ENCODE measurements around the gene TXNDC9.
A peak's percentile ranks its signal among the peaks of the same experiment; 100 is the strongest.
"Not testable (repeated sequence)": the region's sequence is repeated elsewhere in the genome, so short reads cannot be mapped to it uniquely, and the experiment has no call there.

The TXNDC9 gene

DNA sequence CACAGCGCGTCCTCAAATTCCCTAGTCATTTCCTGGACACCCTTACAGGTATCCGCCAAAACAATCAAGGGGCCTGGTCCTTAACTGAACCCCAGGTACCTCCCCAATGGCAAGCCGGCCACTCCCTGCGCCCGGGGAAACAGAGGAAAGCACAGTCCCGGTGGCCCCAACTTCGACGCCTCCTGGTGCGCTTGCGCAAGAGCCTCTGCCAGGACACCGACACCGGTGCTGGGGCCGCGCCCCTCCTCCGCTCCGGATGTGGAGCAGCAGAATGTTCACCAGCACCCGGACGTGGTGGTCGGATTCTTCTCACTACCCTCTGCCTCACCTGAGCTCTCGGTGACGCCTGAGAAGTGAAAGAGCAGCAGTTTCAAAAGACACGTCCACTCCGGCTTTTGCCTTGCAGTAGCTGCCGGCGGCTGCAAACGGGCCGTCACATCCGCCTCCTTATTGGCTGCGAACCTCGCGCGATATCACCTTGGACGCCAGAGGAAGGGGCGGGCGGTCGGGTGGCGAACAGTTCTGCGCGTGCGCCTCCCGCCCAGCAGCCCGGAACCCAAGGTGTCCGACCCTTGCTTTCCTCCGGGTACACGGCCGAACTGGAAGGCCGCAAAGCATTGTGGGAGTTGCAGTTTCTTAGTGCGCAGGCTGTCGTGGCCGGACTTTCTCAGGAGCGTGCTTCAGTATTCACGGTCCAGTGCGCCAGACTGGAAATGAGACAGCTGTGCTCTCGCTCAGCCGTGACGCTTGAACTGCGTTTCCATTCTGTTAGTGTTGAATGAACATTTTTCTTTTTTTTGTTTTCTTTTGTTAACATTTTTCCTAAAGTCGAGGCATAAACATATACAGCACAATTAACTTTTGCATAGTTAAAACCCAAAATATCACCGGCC is at the start of gene TXNDC9:
TXNDC9 (minus strand) TSS at position 423 of the 893 bp plus-strand sequence. CDS start 3,123 bp downstream, outside the sequence.
- DNase-seq: peak; percentile 97

DNA sequence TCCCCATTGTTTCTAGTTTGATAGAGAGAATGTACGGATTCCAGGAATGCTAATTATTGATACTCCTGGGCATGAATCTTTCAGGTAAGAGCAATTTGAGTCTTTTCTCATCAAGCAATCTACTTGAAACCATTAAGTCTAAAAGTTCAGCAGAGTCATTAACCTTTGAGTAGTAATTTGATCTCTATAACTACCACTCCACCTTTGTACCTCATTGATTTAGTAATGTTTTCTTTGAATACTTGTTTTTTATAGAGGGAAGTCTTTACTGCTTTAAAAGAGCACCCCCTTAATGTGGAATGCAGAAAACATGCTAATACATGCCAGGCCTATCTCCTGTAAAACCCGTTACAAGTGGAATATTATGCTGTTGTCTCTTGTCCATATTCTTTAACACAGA is 46.0 kb upstream of the TXNDC9 start:
- DNase-seq: no peak

DNA sequence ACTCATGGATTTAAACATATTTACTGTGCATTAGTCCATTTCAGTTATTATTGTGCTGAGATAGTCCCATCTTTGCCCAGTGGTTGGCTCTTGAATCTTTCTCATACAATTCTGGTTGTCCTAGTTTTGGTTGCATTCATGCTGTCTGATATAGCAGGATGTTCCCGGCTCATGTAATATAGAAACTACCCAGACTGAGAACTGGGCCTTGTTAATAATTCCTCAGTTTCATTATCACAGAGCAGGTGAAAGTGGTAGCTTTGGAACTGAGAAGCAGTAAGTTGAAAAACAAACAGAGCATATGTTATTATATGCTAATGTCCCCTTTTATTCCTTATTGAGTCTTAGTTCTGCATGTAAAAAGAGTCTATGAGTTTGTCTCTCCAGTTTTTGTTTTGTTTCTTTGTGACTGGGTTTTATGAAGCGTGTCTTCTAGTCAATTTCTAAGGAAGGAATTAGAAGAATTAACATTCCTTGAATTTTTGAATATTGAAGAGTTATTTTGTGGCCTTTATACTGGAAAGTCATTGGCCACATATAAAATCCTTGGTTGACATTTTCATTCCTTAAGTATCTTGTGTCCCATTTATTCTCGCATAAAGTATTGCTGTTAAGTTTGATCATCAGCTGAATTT is 44.4 kb upstream of the TXNDC9 start:
- no peak for DNase-seq

- no peak for DNase-seq
Observed at GRCh38 chr2:99377879-99378278, 41.7 kb upstream of the TXNDC9 start.

GRCh38 chr2:99376254-99376864 is 40.2 kb upstream of the TXNDC9 start:
- DNase-seq: no peak

GRCh38 chr2:99374747-99375146 is 38.6 kb upstream of the TXNDC9 start:
- DNase-seq: no peak

- no peak for DNase-seq
Observed at GRCh38 chr2:99373144-99373543, 37.0 kb upstream of the TXNDC9 start.

- not testable (repeated sequence) for DNase-seq
Observed at GRCh38 chr2:99368854-99369253, 32.7 kb upstream of the TXNDC9 start.

GRCh38 chr2:99365661-99366060 is 29.5 kb upstream of the TXNDC9 start:
- DNase-seq: no peak

GRCh38 chr2:99356853-99357252 is 20.7 kb upstream of the TXNDC9 start:
- no peak for DNase-seq

GRCh38 chr2:99354825-99355224 is 18.7 kb upstream of the TXNDC9 start:
- not testable (repeated sequence) for DNase-seq

DNA sequence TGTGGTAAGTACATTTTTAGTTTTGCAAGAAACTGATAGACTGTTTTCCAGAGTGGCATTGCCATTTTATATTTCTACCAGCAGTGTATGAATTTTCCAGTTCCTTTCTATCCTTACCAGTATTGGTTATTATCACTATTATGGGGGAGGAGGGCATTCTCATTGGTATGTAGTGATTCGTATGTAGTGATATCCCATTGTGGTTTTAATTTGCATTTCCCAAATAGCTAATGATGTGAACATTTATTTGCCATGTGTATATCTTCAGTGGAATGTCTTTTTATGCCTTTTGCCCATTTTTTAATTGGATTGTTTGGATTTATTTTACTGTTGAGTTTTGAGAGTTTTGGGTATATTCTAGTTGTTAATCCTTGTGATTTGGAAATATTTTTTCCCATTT is 17.9 kb upstream of the TXNDC9 start:
- DNase-seq: no peak

DNA sequence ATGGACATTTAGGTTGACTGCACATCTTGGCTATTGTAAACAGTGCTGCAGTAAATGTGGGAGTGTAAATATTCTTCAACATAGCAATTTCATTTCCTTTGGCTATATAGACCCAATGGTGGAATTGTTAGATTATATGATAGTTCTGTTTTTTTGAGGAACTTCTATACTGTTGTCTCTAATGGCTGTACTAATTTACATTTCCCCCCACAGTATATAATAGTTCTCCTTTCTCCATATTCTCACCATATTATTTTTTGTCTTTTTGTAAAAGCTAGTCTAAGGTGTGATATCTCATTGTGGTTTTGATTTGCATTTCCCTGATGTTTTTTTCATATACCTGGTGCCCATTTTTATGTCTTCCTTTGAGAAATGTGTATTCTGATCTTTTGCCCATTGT is 14.1 kb upstream of the TXNDC9 start:
- DNase-seq: no peak

DNA sequence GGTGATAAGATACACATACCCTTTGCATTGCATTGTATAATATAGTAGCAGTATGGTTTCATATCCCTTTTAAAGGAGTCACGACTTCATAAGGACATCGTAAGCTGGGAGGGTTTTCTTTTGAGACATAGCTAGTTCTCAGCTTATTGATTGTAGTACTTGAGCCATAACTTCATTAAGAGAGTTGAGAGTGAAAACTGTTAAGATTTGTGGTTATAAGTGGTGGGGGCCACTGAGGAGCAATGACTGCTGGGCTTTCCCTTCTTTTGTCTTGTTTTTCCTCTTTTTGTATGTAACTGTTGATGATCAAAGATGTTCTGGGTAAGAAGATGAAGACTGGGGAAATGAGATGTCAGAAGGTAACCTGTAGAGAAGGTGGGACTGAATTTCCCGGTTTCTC is 12.0 kb upstream of the TXNDC9 start:
- DNase-seq: no peak

- no peak for DNase-seq
Observed at GRCh38 chr2:99346218-99346617, 10.1 kb upstream of the TXNDC9 start.

- not testable (repeated sequence) for DNase-seq
Observed at GRCh38 chr2:99345446-99345845, 9.3 kb upstream of the TXNDC9 start.

DNA sequence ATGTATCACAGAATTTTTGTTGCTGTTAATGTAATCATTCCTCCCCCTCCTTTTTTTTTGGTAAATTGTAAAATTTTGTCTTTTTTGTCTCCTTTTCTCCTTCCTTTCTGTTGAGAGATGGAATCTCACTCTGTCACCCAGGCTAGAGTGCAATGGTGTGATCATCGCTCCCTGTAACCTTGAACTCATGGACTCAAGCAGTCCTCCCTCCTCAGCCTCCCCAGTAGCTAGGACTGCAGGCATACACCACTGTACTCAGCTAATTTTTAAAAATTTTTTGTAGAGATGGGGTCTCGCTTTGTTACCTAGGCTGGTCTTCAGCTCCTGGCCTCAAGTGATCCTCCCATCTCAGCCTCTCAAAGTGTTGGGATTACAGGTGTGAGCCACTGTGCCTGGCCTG is 6.4 kb upstream of the TXNDC9 start:
- DNase-seq: no peak

DNA sequence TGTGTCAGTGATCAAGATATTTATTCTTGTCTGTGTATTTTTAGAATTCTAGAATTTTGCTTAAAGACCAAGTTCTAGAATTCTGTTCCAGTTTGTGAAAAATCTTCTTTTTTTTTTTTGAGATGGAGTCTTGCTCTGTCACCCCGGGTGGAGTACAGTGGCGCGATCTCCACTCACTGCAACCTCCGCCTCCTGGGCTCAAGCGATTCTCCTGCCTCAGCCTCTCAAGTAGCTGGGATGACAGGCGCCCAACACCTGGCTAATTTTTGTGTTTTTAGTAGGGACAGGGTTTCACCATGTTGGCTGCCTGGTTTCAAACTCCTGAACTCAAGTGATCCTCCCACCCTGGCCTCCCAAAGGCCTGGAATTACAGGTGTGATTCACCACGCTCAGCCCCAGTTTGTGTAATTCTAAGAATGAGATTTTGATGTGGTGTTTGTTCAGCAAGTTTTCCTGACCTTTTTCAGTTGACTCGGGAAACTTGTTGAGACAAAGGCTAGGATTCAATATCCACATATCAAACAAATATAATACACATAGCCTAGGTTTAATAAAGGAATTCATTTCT is 4.6 kb upstream of the TXNDC9 start:
- no peak for DNase-seq

- DNase-seq: no peak
Observed at GRCh38 chr2:99338029-99338585, 2.0 kb upstream of the TXNDC9 start.

GRCh38 chr2:99337113-99338028 is 1.2 kb upstream of the TXNDC9 start, which contains the start of gene EIF5B:
Gene EIF5B (plus strand): TSS chr2:99337389. CDS start chr2:99337555, 166 bp downstream.
- peak; percentile 94 for DNase-seq

GRCh38 chr2:99336804-99337112 is 625 bp upstream of the TXNDC9 start:
- no peak for DNase-seq

GRCh38 chr2:99325384-99325783 is 10.7 kb downstream of the TXNDC9 start:
- no peak for DNase-seq

Measured in activated gamma-delta T cell treated with Interleukin-2 at 50 U/mL for 16 hours (primary cell).